ENCODE data around the gene MPZL1. TPM values are rescaled to one million over a fixed set of nuclear protein-coding genes. Genes with fewer than 3 reads are reported as not detected.

MPZL1 gene
- total RNA-seq, 2 experiments from 2014 or later: 48.9 to 61.9 TPM

DNA sequence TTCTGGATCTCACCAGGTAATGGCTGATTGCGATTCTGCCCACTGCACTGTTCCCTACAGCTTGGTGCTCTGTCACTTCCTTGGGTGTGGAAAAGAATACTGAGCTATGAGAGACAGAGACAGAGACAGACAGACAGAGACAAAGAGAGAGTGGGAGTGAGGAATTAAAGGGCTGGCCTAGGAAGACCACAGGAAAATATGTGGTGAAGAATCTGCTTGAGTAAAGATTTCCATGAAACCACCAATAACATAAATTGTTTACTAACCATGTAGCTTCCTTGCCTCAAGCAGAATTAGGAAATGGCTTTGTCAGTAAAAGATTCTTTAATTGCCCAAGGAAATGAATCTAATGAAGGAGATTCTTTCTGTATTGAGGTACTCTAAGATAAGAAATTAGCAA lies 54.4 kb downstream of the MPZL1 start:
- BruUV-seq (replicated peaks): no TSS peak
- H3K9me3 ChIP-seq (ENCODE audit: low read length): no peaks in the 10 kb centered on the region
- TF ChIP-seq EZH2phosphoT487 (IDR thresholded peaks at IDR 0.05; ENCODE audit: borderline replicate concordance, low read depth, low read length): no peak
- TF ChIP-seq, protein P1, sequence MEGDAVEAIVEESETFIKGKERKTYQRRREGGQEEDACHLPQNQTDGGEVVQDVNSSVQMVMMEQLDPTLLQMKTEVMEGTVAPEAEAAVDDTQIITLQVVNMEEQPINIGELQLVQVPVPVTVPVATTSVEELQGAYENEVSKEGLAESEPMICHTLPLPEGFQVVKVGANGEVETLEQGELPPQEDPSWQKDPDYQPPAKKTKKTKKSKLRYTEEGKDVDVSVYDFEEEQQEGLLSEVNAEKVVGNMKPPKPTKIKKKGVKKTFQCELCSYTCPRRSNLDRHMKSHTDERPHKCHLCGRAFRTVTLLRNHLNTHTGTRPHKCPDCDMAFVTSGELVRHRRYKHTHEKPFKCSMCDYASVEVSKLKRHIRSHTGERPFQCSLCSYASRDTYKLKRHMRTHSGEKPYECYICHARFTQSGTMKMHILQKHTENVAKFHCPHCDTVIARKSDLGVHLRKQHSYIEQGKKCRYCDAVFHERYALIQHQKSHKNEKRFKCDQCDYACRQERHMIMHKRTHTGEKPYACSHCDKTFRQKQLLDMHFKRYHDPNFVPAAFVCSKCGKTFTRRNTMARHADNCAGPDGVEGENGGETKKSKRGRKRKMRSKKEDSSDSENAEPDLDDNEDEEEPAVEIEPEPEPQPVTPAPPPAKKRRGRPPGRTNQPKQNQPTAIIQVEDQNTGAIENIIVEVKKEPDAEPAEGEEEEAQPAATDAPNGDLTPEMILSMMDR (conservative IDR thresholded peaks at IDR 0.05; ENCODE audit: low read length): no peak
- H3K4me3 ChIP-seq (ENCODE audit: low read depth, low read length, poor library complexity, severe bottlenecking): no peak overlapping the region
- intact Hi-C loops (cut with micrococcal nuclease; ENCODE audit: unreplicated experiment): no loop called here
- no peak for DNase-seq (ENCODE audit: low spot score)
- H3K4me1 ChIP-seq (ENCODE audit: insufficient read depth, low read length, poor library complexity, severe bottlenecking): no peaks in the 10 kb centered on the region
- no peaks in the 10 kb centered on the region for H3K9me2 ChIP-seq (ENCODE audit: insufficient read depth, low read length)
- no peak overlapping the region for H2AFZ ChIP-seq (ENCODE audit: low read length)
- H3K79me2 ChIP-seq (ENCODE audit: insufficient read depth, low read depth, low read length): no peaks in the 10 kb centered on the region
- no peak overlapping the region for H3K4me2 ChIP-seq (ENCODE audit: low read length)
- H3K36me3 ChIP-seq (ENCODE audit: insufficient read depth, low read length): peaks cover 79% of the 10 kb centered on the region
- ChIA-PET CTCF (ENCODE audit: unreplicated experiment) (no interaction called here), POLR2A (interaction anchor here (0.9 kb wide), 1 partner anchor 13 kb away, joined by 3 read pairs; no protein-coding TSS in a partner anchor)
- H3K27ac ChIP-seq (ENCODE audit: low read depth, low read length, poor library complexity, severe bottlenecking): no peak overlapping the region
- H4K20me1 ChIP-seq (ENCODE audit: insufficient read depth, low read length): no peaks in the 10 kb centered on the region

DNA sequence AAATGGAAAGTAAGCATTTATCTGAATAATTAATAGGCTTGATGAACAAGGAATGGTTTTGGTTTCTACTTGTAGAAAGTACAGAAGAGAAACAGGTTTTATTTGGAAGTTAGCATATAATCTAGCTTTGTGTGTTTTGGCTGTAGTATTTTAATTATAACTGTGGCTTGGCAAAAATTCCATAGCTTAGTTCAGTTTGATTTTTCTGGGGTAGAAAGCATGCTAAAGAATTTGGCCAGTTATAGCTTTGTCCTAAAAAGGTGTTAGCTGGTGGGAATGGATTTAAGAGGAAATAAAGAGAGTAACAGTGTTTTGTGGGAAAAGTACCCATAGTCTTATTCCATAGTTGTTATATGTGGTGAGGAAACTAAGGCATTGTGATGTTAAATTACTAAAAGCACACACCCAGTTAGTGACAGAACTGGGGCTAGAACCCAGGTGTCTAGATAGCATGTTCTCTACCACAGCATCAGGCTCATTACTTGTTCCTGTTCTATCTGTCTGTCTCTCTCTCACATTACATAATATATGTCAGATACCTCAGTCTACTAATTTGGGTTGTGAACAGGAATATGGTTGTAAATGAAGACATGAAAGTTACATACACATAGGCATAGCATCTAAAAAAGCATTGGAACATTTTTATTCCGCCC lies 55.0 kb downstream of the MPZL1 start:
- no peak for DNase-seq (ENCODE audit: low spot score)
- no peaks in the 10 kb centered on the region for H3K79me2 ChIP-seq (ENCODE audit: insufficient read depth, low read depth, low read length)
- no peaks in the 10 kb centered on the region for H4K20me1 ChIP-seq (ENCODE audit: insufficient read depth, low read length)
- BruUV-seq (replicated peaks): no TSS peak
- peaks cover 76% of the 10 kb centered on the region for H3K36me3 ChIP-seq (ENCODE audit: insufficient read depth, low read length)
- no peaks in the 10 kb centered on the region for H3K9me2 ChIP-seq (ENCODE audit: insufficient read depth, low read length)
- POLR2A ChIA-PET: no interaction called here
- H3K4me1 ChIP-seq (ENCODE audit: insufficient read depth, low read length, poor library complexity, severe bottlenecking): no peaks in the 10 kb centered on the region
- no peak overlapping the region for H2AFZ ChIP-seq (ENCODE audit: low read length)
- TF ChIP-seq, protein P1 (conservative IDR thresholded peaks at IDR 0.05; ENCODE audit: low read length): no peak
- TF ChIP-seq EZH2phosphoT487 (IDR thresholded peaks at IDR 0.05; ENCODE audit: borderline replicate concordance, low read depth, low read length): no peak
- intact Hi-C loops (cut with micrococcal nuclease; ENCODE audit: unreplicated experiment): no loop called here
- no peak overlapping the region for H3K27ac ChIP-seq (ENCODE audit: low read depth, low read length, poor library complexity, severe bottlenecking)
- no peaks in the 10 kb centered on the region for H3K9me3 ChIP-seq (ENCODE audit: low read length)
- no peak overlapping the region for H3K4me2 ChIP-seq (ENCODE audit: low read length)
- CTCF ChIA-PET (ENCODE audit: unreplicated experiment): no interaction called here
- H3K4me3 ChIP-seq (ENCODE audit: low read depth, low read length, poor library complexity, severe bottlenecking): no peak overlapping the region

DNA sequence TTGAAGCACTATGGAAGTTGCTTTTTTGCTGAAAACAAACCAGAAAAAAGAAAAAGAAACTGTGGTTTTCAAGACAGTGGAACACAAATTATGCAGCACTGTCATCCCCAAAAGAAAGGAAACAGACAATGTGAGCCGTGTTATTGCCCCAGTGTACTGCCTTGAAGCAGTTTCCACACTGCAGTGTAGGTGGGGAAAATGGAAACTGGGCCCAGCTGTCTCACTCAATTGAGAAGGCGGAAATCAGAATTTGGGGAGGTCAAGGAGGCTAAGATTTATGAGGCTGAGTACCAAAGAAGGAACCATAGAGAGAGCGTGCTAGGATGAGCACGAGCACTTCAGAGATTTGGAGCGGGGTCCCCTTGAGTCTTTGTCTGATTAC lies 55.5 kb downstream of the MPZL1 start:
- H3K4me1 ChIP-seq (ENCODE audit: insufficient read depth, low read length, poor library complexity, severe bottlenecking): no peaks in the 10 kb centered on the region
- no TSS peak for BruUV-seq (replicated peaks)
- CTCF ChIA-PET (ENCODE audit: unreplicated experiment): no interaction called here
- H3K79me2 ChIP-seq (ENCODE audit: insufficient read depth, low read depth, low read length): no peaks in the 10 kb centered on the region
- no peaks in the 10 kb centered on the region for H3K9me2 ChIP-seq (ENCODE audit: insufficient read depth, low read length)
- peaks cover 71% of the 10 kb centered on the region for H3K36me3 ChIP-seq (ENCODE audit: insufficient read depth, low read length)
- TF ChIP-seq EZH2phosphoT487 (IDR thresholded peaks at IDR 0.05; ENCODE audit: borderline replicate concordance, low read depth, low read length): no peak
- TF ChIP-seq, protein P1 (conservative IDR thresholded peaks at IDR 0.05; ENCODE audit: low read length): no peak
- no peak overlapping the region for H2AFZ ChIP-seq (ENCODE audit: low read length)
- H4K20me1 ChIP-seq (ENCODE audit: insufficient read depth, low read length): no peaks in the 10 kb centered on the region
- no peak overlapping the region for H3K27ac ChIP-seq (ENCODE audit: low read depth, low read length, poor library complexity, severe bottlenecking)
- no peaks in the 10 kb centered on the region for H3K9me3 ChIP-seq (ENCODE audit: low read length)
- DNase-seq (ENCODE audit: low spot score): no peak
- H3K4me3 ChIP-seq (ENCODE audit: low read depth, low read length, poor library complexity, severe bottlenecking): no peak overlapping the region
- no peak overlapping the region for H3K4me2 ChIP-seq (ENCODE audit: low read length)
- POLR2A ChIA-PET: no interaction called here
- intact Hi-C loops (cut with micrococcal nuclease; ENCODE audit: unreplicated experiment): no loop called here
